ENCODE data around the gene CST9.

The CST9 gene, protein sequence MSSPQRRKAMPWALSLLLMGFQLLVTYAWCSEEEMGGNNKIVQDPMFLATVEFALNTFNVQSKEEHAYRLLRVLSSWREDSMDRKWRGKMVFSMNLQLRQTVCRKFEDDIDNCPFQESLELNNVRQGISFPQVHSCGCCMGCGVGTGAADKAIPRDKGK

GRCh38 chr20:23605867-23606651, at the start of gene CST9:
TSS of gene CST9 (minus strand) at chr20:23605917. CDS start at chr20:23605864, 53 bp downstream.
- DNase-seq (ENCODE audit: low read depth): no peak
- H3K4me3 ChIP-seq (ENCODE audit: low read depth, low read length): no peak within 1 kb of the TSS

DNA sequence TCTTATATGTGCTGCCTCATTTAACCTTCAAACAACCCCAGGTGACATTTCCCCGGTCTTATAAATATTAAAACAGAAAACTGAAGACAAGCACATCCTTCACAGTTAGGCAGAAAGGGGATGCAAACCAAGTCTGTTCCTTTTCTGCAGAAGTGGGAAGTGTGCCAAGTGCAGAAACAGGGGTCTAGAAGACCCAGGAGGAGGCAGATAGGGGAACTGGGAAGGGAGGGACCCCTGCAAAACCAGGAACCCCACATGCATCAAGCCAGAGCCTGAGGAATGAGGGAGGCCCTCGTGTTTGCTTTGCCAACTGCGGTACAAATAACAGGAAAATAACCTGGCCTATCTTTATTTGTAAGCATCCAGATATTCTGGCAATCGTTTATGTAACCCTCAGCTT, 49.0 kb upstream of the CST9 start:
- DNase-seq (ENCODE audit: low read depth): no peak
- no peak overlapping the region for H3K4me3 ChIP-seq (ENCODE audit: low read depth, low read length)

GRCh38 chr20:23654000-23654399, 48.3 kb upstream of the CST9 start:
- no peak for DNase-seq (ENCODE audit: low read depth)
- no peak overlapping the region for H3K4me3 ChIP-seq (ENCODE audit: low read depth, low read length)

- no peak overlapping the region for H3K4me3 ChIP-seq (ENCODE audit: low read depth, low read length)
- DNase-seq (ENCODE audit: low read depth): no peak
Observed at GRCh38 chr20:23653400-23653938, 47.8 kb upstream of the CST9 start.

DNA sequence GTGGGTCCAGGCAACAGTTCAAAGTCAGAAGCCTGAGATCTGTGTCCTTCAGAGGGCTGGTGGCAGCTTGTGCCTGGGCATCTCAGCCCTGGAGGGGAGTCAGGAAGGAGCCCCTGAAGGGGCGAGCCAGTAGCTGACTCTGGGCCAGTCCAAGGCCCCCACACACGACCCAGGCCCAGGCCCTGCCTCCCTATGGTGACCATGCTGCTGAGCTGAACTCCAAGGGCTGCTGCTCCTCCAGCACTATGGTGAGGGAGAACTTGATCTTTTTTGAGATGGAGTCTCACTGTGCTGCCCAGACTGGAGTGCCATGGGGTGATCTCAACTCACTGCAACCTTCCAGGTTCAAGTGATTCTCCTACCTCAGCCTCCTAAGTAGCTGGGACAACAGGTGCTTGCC, 47.2 kb upstream of the CST9 start:
- no peak for DNase-seq (ENCODE audit: low read depth)

DNA sequence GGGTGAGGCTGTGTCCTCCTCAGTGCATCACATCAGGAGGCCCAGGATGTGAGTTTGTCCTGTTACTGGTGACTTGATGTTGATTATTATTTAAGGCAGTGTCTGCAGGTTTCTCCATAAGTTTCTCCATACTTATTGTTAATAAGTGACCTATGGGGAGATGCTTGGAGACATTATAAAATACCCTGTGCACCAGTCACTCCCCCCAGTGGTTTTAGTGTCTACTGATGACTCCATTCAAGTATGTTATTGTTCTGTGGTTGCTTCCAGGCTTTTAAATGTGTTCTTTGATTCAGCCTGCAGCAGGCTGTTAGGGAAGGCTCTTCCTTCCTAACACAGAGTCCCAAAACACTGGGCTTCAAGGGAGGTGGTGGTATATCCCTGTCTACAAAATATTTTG, 46.7 kb upstream of the CST9 start:
- H3K4me3 ChIP-seq (ENCODE audit: low read depth, low read length): no peak overlapping the region
- DNase-seq (ENCODE audit: low read depth): no peak

More for the DNA sequence above, 47.2 kb upstream of the CST9 start:
- H3K4me3 ChIP-seq (ENCODE audit: low read depth, low read length): no peak overlapping the region

GRCh38 chr20:23651117-23651516, 45.4 kb upstream of the CST9 start:
- H3K4me3 ChIP-seq (ENCODE audit: low read depth, low read length): no peak overlapping the region
- DNase-seq (ENCODE audit: low read depth): no peak

- no peak for DNase-seq (ENCODE audit: low read depth)
- no peak overlapping the region for H3K4me3 ChIP-seq (ENCODE audit: low read depth, low read length)
Observed at GRCh38 chr20:23649830-23650417, 44.2 kb upstream of the CST9 start.

- no peak for DNase-seq (ENCODE audit: low read depth)
- no peak overlapping the region for H3K4me3 ChIP-seq (ENCODE audit: low read depth, low read length)
Observed at GRCh38 chr20:23649242-23649641, 43.5 kb upstream of the CST9 start.

GRCh38 chr20:23647346-23647745, 41.6 kb upstream of the CST9 start:
- DNase-seq (ENCODE audit: low read depth): no peak
- no peak overlapping the region for H3K4me3 ChIP-seq (ENCODE audit: low read depth, low read length)

- no peak for DNase-seq (ENCODE audit: low read depth)
- H3K4me3 ChIP-seq (ENCODE audit: low read depth, low read length): no peak overlapping the region
Observed at GRCh38 chr20:23646106-23646873, 40.6 kb upstream of the CST9 start.

- no peak for DNase-seq (ENCODE audit: low read depth)
- H3K4me3 ChIP-seq (ENCODE audit: low read depth, low read length): no peak overlapping the region
Observed at GRCh38 chr20:23645575-23645974, 39.9 kb upstream of the CST9 start.

GRCh38 chr20:23644164-23644563, 38.4 kb upstream of the CST9 start:
- no peak for DNase-seq (ENCODE audit: low read depth)
- no peak overlapping the region for H3K4me3 ChIP-seq (ENCODE audit: low read depth, low read length)

DNA sequence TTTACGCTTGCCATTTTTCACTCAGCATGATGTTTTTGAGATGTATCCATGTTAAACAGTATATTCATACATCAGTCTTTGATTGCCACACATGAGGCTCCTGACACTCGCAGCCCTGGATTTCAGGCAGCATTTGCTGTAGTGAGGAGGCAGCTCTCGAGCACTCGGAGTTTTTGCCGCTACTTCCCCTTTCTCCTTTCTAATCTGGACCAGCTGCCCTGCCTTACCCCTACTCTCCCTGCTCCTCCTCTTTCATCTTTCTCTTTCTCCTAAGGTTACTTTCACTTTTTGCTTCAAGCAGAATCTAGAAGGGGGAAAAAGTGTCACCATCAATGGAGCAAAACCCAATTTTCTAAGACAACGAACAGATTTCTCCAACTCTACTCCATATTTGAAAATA, 37.9 kb upstream of the CST9 start:
- H3K4me3 ChIP-seq (ENCODE audit: low read depth, low read length): no peak overlapping the region
- no peak for DNase-seq (ENCODE audit: low read depth)

GRCh38 chr20:23641936-23642751, 36.4 kb upstream of the CST9 start:
- peak; percentile 80 for DNase-seq (ENCODE audit: low read depth)
- no peak overlapping the region for H3K4me3 ChIP-seq (ENCODE audit: low read depth, low read length)

DNA sequence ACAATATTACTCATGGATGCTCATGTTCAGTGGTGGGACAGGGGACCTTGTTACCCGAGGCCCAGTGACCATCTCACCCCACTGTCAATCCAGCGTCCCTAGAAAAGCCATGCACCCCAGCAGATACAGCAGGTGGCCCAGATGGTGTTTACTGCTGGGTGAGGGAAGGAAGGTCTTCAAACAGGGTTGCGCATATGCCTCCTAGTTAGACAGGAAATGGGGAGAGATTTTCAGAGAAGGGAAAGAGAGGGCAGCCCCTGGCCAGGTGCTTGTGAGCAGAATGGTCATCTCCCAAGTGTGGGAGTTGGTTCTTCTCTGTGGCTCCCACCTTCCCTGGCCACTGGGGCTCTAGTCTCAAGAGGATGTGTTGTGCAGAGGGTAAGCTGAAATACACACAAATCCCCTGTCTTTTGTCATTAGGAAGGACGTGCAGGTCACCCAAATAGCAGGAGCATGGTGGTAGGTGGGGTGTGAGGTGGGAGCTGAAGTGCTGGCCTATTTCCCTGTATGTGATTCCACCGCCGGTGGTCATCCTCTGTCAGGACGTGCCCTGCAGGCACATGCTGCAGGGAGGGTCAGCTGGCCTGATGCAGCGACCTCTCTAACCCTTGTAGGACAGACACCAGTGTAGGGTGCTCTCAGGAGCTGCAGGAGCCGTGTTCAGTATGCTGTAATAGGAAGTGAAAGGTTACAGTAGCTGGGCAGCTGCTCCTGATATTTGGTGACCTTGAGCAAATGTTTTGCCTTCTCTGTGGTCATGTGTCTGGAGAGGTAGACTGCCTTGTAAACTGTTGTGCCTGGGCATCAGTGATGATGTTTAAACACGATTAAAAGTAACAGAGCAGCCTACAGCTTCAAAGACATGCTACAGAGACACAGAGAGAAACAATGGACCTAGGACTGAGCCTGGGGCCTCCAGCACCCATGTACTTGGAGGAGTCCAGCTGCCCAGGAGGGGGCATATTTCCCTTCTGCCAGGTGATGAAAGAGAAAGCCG, 35.3 kb upstream of the CST9 start:
- no peak overlapping the region for H3K4me3 ChIP-seq (ENCODE audit: low read depth, low read length)
- no peak for DNase-seq (ENCODE audit: low read depth)

DNA sequence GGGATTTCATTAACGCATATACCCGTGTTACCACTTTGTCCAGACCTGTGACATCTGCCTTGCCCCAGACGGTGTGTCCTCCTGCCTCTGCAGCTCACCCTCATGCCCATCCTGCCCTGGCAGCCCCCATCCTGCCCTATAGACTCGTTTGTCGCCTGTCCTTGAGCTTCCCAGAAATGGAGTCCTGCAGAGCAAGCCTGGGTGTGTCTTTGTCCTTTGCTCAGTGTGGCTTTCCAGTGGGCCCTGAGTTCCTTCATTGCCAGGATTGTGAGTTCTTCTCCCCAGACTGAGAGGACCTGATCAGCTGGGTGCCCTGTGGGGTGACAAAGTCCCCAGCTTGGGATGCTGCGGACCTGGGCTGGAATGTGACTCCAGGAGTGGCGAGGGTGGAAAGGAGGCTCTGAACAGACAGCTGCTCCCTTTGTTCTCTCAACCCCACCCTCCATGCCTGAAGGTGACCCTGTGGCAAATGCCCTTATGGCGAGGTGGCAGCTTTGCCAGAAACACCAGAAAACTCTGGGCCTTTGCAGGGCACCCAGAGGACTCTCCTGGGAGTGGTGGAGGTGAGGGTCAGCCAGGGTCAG, 34.4 kb upstream of the CST9 start:
- no peak for DNase-seq (ENCODE audit: low read depth)
- H3K4me3 ChIP-seq (ENCODE audit: low read depth, low read length): no peak overlapping the region
